Activated CD4-positive, alpha-beta memory T cell treated with anti-CD3 and anti-CD28 coated beads for 36 hours (primary cell): ENCODE results near the gene VWA1. TPM values are rescaled to one million over a fixed set of nuclear protein-coding genes. Genes with fewer than 3 reads are reported as not detected.
"Not testable (repeated sequence)": the region's sequence is repeated elsewhere in the genome, so short reads cannot be mapped to it uniquely, and the experiment has no call there.

Experiments used
- CTCF ChIA-PET: fragments of 350-600 bp; sonication (Branson Sonifier 250); formaldehyde crosslinking; loops from one replicate; lab custom pipeline; 2021; ENCODE audit warnings: antibody characterized with exemption, inconsistent platforms; lab: Charles Lee
- POLR2A ChIA-PET: fragments of 350-600 bp; sonication (Branson Sonifier 250); formaldehyde crosslinking; loops from one replicate; lab custom pipeline; 2021; ENCODE audit warnings: antibody characterized with exemption; lab: Charles Lee
- DNase-seq: peaks from one replicate; pipeline ENCODE4 v3.0.0-alpha.2; 2020
- H3K27ac Mint-ChIP-seq: one replicate; pipeline ENCODE4 v1.8.0; 2021; ENCODE audit warnings: mixed read lengths
- H3K27me3 Mint-ChIP-seq: one replicate; pipeline ENCODE4 v1.8.0; 2021; ENCODE audit warnings: mixed read lengths
- H3K36me3 Mint-ChIP-seq: one replicate; pipeline ENCODE4 v1.8.0; 2021; ENCODE audit warnings: mixed read lengths
- H3K4me1 Mint-ChIP-seq: one replicate; pipeline ENCODE4 v1.8.0; 2021; ENCODE audit warnings: low read depth, mixed read lengths
- H3K4me3 Mint-ChIP-seq: one replicate; pipeline ENCODE4 v1.8.0; 2021; ENCODE audit warnings: mild to moderate bottlenecking, mixed read lengths
- H3K9me3 Mint-ChIP-seq: one replicate; pipeline ENCODE4 v1.8.0; 2021; ENCODE audit warnings: mixed read lengths
- intact Hi-C: fragments of 100-400 bp; cut with micrococcal nuclease; formaldehyde crosslinking; loops from one replicate; pipeline ENCODE4 v1.15.1; 2023
- total RNA-seq, 2 experiments: library from RNA; stranded (reverse); gene quantifications; one replicate each; pipeline ENCODE4 v1.2.3, GENCODE V29; 2021

The VWA1 gene
- total RNA-seq, 2 experiments from 2014 or later = 0.69 to 0.92 TPM

DNA sequence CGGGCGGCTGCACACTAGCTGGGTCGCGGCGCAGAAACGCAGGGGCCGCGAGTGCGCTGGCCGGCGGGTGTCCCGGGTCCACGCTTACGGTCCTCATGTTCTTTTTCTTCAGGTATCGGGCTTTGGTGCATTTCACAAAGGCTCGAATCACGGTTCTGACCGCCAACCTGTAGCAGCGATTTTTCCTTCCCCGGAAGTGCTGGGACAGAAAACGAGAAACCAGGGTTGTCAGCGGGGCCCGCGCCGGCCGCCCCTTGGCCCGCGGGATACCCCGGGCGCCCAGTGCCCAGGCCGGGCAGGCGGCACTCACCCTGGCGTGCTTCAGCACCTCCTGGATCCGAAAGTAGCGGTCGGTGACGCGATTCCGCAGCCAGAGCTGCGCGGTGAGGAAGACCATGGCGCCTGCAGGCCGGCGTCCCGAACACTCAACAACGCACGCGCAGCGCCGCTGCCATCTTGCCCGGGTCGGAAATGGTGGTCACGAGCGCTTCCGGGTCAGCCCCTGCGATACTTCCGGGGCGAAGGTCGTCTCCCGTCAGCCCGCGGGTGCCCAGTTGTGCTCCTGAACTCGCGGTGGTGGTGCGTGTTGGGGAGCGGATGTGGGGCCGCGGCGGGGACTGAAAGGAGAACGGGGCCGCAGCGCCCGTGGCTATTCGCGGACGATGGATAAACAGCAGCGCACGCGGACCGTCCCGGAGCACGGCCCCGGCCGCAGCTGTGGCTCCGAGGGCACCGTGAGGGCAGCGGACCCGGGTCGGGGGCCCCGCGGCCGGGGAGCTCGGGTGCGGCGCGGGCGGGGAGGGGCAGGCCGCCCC, 28.5 kb upstream of the VWA1 start, which contains the start of gene MRPL20:
Gene MRPL20 (minus strand): TSS at position 473 of the 815 bp plus-strand sequence. CDS start 76 bp downstream, at position 397.
- POLR2A ChIA-PET = interaction anchor here (0.6 to 1.6 kb wide), 8 partner anchors 8 to 209 kb away, joined by 3 to 17 read pairs (median 3); partner anchors contain the start of genes CCNL2, MIB2 and UBE2J2
- Mint-ChIP-seq H3K4me1 (peaks cover 48% of the 10 kb centered on the region), H3K27me3 (no peaks in the 10 kb centered on the region), H3K36me3 (peaks cover 47% of the 10 kb centered on the region), H3K27ac (peak within 1 kb of the TSS; percentile 94), H3K4me3 (peak within 1 kb of the TSS; percentile 93), H3K9me3 (peaks cover under 1% of the 10 kb centered on the region)
- peak; percentile 98 for DNase-seq
- intact Hi-C loops = loop anchor here (1.0 to 10.0 kb wide), 3 partner anchors 8 to 98 kb away; partner anchors contain the start of genes AURKAIP1 and CCNL2
- CTCF ChIA-PET = interaction anchor here (1.6 to 1.9 kb wide), 3 partner anchors 8 to 34 kb away, joined by 5 to 11 read pairs (median 8); partner anchors contain the start of genes AURKAIP1 and CCNL2

DNA sequence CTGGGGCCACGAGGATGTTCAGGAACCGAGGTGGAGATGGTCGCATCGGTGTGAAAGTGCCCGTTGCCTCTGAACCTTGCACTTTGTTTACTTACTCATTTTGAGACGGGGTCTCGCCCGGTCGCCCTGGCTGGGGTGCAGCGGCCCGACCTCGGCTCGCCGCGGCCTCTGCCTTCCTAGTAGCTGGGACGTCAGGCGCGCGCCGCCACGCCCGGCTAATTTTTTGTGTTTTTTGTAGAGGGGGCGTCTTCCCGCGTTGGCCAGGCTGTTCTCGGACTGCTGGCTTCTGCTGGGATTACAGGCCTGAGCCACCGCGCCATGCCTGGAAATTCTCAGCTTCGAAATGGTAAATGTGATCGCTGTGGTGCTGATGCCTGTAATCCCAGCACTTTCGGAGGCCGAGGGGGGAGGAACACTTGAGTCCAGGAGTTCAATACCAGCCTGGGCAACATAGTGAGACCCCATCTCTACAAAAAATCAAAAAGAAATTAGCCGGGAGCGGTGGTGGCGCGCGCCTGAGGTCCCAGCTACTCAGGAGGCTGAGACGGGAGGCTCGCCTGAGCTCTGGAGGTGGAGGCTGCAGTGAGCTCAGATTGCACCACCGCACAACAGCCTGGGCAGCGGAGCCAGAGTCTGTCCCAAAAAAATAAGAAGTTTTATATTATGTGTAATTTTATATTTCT, 27.7 kb upstream of the VWA1 start:
- H3K9me3 Mint-ChIP-seq = peaks cover 3% of the 10 kb centered on the region
- peak overlapping the region; percentile 85 for H3K27ac Mint-ChIP-seq
- H3K27me3 Mint-ChIP-seq = no peaks in the 10 kb centered on the region
- intact Hi-C loops = loop anchor here (1.0 to 10.0 kb wide), 3 partner anchors 8 to 97 kb away; partner anchors contain the start of genes AURKAIP1 and CCNL2
- H3K4me1 Mint-ChIP-seq = peaks cover 48% of the 10 kb centered on the region
- peak overlapping the region; percentile 93 for H3K4me3 Mint-ChIP-seq
- peak; percentile 46 for DNase-seq
- H3K36me3 Mint-ChIP-seq = peaks cover 42% of the 10 kb centered on the region
- ChIA-PET POLR2A (interaction anchor here (0.6 to 1.6 kb wide), 8 partner anchors 9 to 208 kb away, joined by 3 to 17 read pairs (median 3); partner anchors contain the start of genes CCNL2, MIB2 and UBE2J2), CTCF (interaction anchor here (0.9 to 1.9 kb wide), 4 partner anchors 9 to 34 kb away, joined by 3 to 11 read pairs (median 6); partner anchors contain the start of genes AURKAIP1 and CCNL2)

DNA sequence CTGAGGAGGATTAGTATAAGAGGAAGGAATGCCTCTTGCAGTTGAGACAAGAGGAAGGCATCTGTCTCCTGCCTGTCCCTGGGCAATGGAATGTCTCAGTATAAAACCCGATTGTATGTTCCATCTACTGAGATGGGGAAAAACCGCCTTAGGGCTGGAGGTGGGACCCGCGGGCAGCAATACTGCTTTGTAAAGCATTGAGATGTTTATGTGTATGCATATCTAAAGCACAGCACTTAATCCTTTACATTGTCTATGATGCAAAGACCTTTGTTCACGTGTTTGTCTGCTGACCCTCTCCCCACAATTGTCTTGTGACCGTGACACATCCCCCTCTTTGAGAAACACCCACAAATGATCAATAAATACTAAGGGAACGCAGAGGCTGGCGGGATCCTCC, 25.3 kb upstream of the VWA1 start:
- CTCF ChIA-PET = interaction anchor here (1.4 kb wide), 1 partner anchor 39 kb away, joined by 4 read pairs; no protein-coding TSS in a partner anchor
- H3K27me3 Mint-ChIP-seq, H3K9me3 Mint-ChIP-seq, H3K27ac Mint-ChIP-seq, DNase-seq, POLR2A ChIA-PET, intact Hi-C loops, H3K4me3 Mint-ChIP-seq: not testable (repeated sequence)
- Mint-ChIP-seq H3K4me1 (peaks cover 35% of the 10 kb centered on the region), H3K36me3 (peaks cover 26% of the 10 kb centered on the region)

DNA sequence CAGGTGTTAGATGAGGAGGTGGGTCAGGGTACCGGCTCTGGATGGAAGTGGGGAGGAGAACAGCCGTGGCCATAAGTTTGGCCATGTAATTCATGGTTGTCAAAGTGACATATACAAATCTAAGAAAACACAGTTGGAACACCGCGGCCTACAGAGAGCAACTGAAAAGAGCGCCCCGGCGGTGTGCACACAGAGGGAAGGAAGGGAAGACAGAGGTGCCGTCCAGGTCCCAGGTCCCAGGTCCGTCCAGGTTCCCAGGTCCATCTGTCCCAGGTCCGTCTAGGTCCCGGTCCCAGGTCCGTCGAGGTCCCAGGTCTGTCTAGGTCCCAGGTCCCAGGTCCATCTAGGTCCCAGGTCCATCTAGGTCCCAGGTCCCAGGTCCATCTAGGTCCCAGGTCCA, 23.9 kb upstream of the VWA1 start:
- Mint-ChIP-seq H3K4me1 (peaks cover 21% of the 10 kb centered on the region), H3K36me3 (peaks cover 12% of the 10 kb centered on the region), H3K27ac (no peak overlapping the region), H3K9me3 (peaks cover 3% of the 10 kb centered on the region), H3K27me3 (no peaks in the 10 kb centered on the region), H3K4me3 (no peak overlapping the region)
- intact Hi-C loops = no loop called here
- ChIA-PET POLR2A (no interaction called here), CTCF (interaction anchor here (1.4 kb wide), 1 partner anchor 40 kb away, joined by 4 read pairs; no protein-coding TSS in a partner anchor)
- no peak for DNase-seq

DNA sequence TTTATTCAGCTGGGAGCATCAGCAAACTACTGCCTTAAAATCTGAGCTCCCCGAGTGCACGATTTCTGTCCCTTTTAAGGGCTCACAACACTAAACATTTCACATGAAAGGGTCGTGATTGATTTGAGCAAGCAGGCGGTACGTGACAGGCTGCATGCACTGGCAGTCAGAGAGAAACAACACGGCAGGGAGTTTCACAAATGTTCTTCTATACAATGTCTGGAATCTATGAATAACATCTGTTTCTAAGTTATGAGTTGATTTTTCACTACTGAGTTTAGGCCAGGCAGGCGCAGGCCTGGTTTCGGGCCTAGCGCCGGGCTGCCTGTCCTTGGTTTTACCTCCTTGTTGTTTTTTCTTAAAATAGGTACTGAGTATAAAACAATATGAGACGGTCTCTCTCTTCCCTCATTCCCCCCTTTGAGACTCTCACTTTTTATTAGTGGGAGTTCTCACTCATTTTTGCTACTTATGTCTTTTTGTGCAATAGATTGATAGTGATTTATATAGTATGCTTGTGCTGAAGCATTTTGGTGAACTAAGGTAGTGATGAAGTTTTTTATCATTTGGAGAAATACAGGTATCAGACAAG, 23.1 kb upstream of the VWA1 start:
- CTCF ChIA-PET, H3K9me3 Mint-ChIP-seq, H3K4me3 Mint-ChIP-seq, H3K27me3 Mint-ChIP-seq, H3K36me3 Mint-ChIP-seq, intact Hi-C loops, POLR2A ChIA-PET: not testable (repeated sequence)
- peak; percentile 37 for DNase-seq
- Mint-ChIP-seq H3K27ac (peak overlapping the region; percentile 63), H3K4me1 (peaks cover 20% of the 10 kb centered on the region)

DNA sequence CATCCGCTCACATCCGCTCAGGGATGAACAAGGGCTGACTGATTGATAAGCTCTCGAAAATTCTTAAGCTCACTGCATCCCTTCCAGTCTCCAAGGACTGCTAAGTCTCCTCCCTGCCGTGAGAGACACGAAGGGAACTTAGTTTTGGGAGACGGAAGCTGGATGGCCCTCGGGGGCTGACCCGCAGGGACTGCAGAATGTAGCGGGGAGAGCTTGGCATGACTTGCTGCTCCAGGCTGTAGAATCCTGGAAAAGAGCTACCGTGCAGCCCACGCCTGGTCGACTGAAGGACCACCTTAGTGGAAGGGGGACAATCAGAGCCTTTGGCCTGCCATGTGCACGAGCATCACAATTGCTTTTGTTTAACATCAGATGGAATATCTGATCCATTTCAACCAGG, 19.7 kb upstream of the VWA1 start:
- Mint-ChIP-seq H3K36me3 (peaks cover 3% of the 10 kb centered on the region), H3K4me1 (peaks cover 20% of the 10 kb centered on the region), H3K27me3 (peaks cover 1% of the 10 kb centered on the region), H3K4me3 (no peak overlapping the region), H3K27ac (no peak overlapping the region), H3K9me3 (peaks cover 3% of the 10 kb centered on the region)
- ChIA-PET POLR2A (no interaction called here), CTCF (interaction anchor here (2.0 kb wide), 1 partner anchor 43 kb away, joined by 5 read pairs; no protein-coding TSS in a partner anchor)
- no peak for DNase-seq
- intact Hi-C loops = no loop called here

DNA sequence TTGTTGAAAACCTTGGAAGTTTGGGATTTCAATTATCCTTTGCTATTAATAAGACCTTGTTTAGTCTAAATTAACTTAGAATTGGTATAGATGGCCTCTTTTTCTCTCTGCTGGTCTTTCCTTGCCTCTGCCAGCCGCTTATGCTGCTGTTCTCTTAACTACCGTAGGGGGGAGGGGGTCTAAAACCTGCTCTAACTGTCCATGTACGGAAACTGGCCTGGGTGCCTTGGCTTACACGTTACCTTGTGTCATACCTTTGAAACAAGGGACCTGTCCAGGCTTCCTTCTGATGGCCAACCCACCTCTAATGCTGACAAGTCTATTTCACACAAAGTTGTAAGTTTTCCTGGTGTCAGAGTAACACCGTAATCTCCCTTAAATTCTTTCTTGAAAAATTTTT, 18.1 kb upstream of the VWA1 start:
- H3K27me3 Mint-ChIP-seq, H3K27ac Mint-ChIP-seq, intact Hi-C loops, POLR2A ChIA-PET, H3K9me3 Mint-ChIP-seq, DNase-seq, H3K4me3 Mint-ChIP-seq, H3K36me3 Mint-ChIP-seq, CTCF ChIA-PET: not testable (repeated sequence)
- H3K4me1 Mint-ChIP-seq = peaks cover 14% of the 10 kb centered on the region

DNA sequence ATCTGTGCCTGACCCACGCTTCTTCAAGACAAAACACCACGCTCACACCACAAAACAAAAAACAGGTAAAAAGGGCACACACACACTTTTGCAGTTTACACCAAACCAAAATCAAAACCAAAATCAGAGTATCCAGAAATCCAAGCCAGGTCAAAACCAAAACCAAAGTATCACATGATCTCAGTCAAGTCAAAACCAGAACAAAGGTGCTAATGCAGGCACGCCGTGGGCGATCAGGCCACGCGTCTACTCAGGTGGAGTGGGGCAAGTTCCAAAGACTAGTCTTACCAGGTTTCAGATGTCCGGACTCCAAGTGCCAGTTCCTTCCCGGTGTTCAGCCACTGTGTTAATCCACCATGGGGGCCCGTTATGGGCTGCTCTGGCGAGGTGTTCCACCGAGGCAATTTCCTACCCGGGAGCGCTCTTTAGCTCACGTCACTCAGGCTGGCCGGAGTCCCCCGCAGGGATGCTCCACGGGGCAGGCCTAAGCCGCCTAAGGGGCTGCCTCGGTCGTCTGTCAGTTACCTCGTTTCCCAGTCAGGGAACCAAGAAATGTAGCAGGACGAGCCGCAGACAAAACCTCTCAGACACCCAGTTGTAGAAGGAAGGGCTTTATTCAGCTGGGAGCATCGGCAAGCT, 17.5 kb upstream of the VWA1 start:
- H3K36me3 Mint-ChIP-seq, H3K27ac Mint-ChIP-seq, H3K4me3 Mint-ChIP-seq, intact Hi-C loops, H3K9me3 Mint-ChIP-seq, CTCF ChIA-PET, POLR2A ChIA-PET: not testable (repeated sequence)
- Mint-ChIP-seq H3K4me1 (peaks cover 12% of the 10 kb centered on the region), H3K27me3 (peaks cover 10% of the 10 kb centered on the region)
- DNase-seq = peak; percentile 31

DNA sequence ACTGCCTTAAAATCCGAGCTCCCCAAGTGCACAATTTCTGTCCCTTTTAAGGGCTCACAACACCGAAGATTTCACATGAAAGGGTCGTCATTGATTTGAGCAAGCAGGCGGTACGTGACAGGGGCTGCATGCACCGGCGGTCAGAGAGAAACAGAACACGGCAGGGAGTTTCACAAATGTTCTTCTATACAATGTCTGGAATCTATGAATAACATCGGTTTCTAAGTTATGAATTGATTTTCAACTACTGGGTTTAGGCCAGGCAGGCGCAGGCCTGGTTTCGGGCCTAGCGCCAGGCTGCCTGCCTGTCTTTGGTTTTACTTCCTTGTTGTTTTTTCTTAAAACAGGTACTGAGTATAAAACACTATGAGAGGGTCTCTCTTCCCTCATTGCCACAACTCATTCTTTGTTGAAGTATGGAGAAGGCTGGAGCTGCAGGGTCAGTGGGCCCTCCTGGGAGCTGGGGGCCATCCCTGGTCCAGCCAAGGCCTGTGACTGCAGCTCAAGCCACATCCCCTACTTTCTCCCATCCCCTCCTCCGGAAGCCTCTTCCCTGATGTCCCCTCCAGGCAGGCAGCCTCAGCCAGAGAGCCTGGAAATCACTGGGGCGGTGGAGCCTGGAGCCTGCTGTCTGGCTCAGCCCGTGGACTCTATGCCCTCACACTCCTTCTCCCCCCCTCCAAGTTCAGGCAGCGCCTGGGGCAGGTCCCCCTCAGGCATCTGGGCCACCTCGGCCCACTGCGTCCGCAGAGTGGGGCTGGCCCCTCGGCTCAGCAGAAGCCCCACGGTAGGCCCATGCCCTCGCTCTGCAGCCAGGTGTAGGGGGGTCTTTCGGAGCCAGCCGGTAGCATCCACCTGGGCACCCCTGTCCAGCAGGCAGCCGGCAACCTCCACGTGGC, 16.8 kb upstream of the VWA1 start:
- Mint-ChIP-seq H3K9me3 (no peaks in the 10 kb centered on the region), H3K4me1 (peaks cover 12% of the 10 kb centered on the region), H3K27me3 (peaks cover 10% of the 10 kb centered on the region), H3K27ac (no peak overlapping the region), H3K36me3 (no peaks in the 10 kb centered on the region), H3K4me3 (no peak overlapping the region)
- intact Hi-C loops = no loop called here
- POLR2A ChIA-PET = no interaction called here
- CTCF ChIA-PET = no interaction called here
- DNase-seq = no peak

DNA sequence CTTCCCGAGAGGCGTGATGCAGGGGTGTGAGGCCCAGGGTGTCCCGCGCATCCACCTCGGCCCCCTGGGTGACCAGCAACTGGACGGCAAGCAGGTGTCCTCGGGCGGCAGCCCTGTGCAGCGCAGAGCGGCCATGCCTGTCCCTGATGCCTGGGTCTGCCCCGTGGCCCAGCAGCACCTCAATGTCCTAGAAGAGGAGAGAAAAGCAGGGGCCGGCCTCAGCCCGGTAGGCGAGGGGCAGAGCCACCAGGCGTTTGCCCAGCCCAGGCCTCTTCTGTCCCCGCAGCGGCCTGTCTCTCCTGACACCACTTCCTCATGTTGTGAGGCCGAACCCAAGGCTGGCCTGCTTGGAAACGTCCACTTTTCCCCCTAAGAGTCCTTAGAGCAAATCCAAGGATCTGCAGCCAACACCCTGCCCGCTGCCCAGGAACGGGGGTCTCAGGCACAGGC, 16.1 kb upstream of the VWA1 start:
- no peak for DNase-seq
- Mint-ChIP-seq H3K36me3 (no peaks in the 10 kb centered on the region), H3K27me3 (peaks cover 10% of the 10 kb centered on the region), H3K9me3 (no peaks in the 10 kb centered on the region), H3K4me1 (peaks cover 12% of the 10 kb centered on the region), H3K27ac (no peak overlapping the region), H3K4me3 (no peak overlapping the region)
- ChIA-PET POLR2A (no interaction called here), CTCF (no interaction called here)
- intact Hi-C loops = no loop called here
